Activated naive CD4-positive, alpha-beta T cell treated with anti-CD3 and anti-CD28 coated beads for 36 hours (primary cell): ENCODE results near the gene PARD3B. TPM values are rescaled to one million over a fixed set of nuclear protein-coding genes. Genes with fewer than 3 reads are reported as not detected.
"Not testable (repeated sequence)": the region's sequence is repeated elsewhere in the genome, so short reads cannot be mapped to it uniquely, and the experiment has no call there.

Source experiments
- CTCF ChIA-PET: fragments of 350-600 bp; sonication (Branson Sonifier 250); formaldehyde crosslinking; loops from one replicate; lab custom pipeline; 2021; ENCODE audit warnings: antibody characterized with exemption; lab: Charles Lee
- DNase-seq: peaks from one replicate; pipeline ENCODE4 v3.0.0-alpha.2; 2020
- H3K27ac Mint-ChIP-seq: one replicate; pipeline ENCODE4 v1.8.0; 2021; ENCODE audit warnings: mild to moderate bottlenecking, mixed read lengths
- H3K27me3 Mint-ChIP-seq: one replicate; pipeline ENCODE4 v1.8.0; 2021; ENCODE audit warnings: low read depth, mixed read lengths
- H3K36me3 Mint-ChIP-seq: one replicate; pipeline ENCODE4 v1.8.0; 2021; ENCODE audit warnings: low read depth, mixed read lengths
- H3K4me1 Mint-ChIP-seq: one replicate; pipeline ENCODE4 v1.8.0; 2021; ENCODE audit warnings: low read depth, mixed read lengths
- H3K4me3 Mint-ChIP-seq: one replicate; pipeline ENCODE4 v1.8.0; 2021; ENCODE audit warnings: mild to moderate bottlenecking, moderate library complexity, mixed read lengths
- H3K9me3 Mint-ChIP-seq: one replicate; pipeline ENCODE4 v1.8.0; 2021; ENCODE audit warnings: mixed read lengths
- intact Hi-C: fragments of 100-400 bp; cut with micrococcal nuclease; formaldehyde crosslinking; loops from one replicate; pipeline ENCODE4 v1.15.1; 2023
- total RNA-seq, 2 experiments: library from RNA; stranded (reverse); gene quantifications; one replicate each; pipeline ENCODE4 v1.2.3, GENCODE V29; 2021

Gene PARD3B
- total RNA-seq, 2 experiments from 2014 or later, result 0.15 to 0.43 TPM

DNA sequence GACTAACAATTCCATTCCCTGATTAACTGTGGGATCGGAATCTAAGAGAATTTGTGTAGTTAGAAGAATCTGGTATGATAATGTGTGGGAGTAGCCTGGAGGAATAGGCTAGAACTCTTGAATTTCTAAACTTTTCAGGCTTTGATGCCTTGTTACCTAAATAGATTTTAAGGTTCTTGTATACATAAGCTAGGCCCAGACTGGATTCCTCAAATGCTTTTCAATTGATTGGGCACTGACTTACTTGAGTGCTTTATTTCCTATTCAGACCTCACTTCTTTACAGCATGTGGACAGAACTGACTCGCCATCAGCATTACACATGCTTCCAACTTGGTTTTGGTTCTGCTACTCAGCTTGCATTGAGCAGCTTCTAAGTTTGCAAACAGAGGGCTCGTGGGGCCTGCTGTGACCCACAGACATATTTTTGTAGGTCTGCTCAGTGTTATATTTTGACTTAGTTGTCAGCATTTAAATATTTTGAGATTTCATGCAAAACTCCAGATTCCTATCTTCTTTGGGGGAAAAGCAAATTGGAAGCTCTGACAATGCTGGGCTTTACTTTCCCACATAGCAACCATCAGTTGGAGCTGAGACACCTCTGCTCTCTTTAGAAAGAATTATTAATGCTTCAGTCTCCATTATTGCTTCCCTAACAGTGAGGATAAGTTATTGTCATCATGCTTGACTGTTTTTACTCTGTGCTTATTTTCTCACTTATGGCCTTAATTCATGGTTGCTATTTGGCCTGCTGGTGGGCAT is 5.7 kb downstream of the PARD3B start:
- Mint-ChIP-seq H3K4me1 (peaks cover 3% of the 10 kb centered on the region), H3K4me3 (no peak overlapping the region), H3K36me3 (no peaks in the 10 kb centered on the region), H3K9me3 (no peaks in the 10 kb centered on the region), H3K27me3 (peaks cover 4% of the 10 kb centered on the region), H3K27ac (no peak overlapping the region)
- no peak for DNase-seq
- CTCF ChIA-PET, result no interaction called here
- intact Hi-C loops, result no loop called here

DNA sequence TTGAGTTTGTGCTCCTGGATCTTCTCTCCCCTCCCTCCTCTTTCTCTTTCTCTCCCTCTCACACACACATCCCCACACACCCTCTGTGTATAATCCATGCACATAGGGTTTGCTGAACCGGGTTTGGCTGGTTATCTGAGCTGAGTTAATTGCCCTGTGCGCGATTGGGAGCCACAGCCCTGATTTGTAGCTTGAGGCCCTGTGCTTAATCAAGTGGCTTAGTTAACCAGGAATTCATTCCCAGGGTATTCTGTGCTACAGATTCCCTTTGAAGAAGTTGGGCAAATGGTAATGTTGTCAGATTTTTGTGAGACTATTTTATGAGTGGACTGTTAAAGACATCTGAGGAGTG is 6.2 kb downstream of the PARD3B start:
- no peaks in the 10 kb centered on the region for H3K36me3 Mint-ChIP-seq
- H3K27ac Mint-ChIP-seq, result no peak overlapping the region
- intact Hi-C loops, result no loop called here
- CTCF ChIA-PET, result interaction anchor here (0.5 kb wide), 1 partner anchor 12 kb away, joined by 3 read pairs; no protein-coding TSS in a partner anchor
- H3K9me3 Mint-ChIP-seq, result no peaks in the 10 kb centered on the region
- no peaks in the 10 kb centered on the region for H3K4me1 Mint-ChIP-seq
- no peaks in the 10 kb centered on the region for H3K27me3 Mint-ChIP-seq
- no peak overlapping the region for H3K4me3 Mint-ChIP-seq
- DNase-seq, result no peak

- Mint-ChIP-seq H3K27ac (no peak overlapping the region), H3K4me1 (no peaks in the 10 kb centered on the region), H3K9me3 (peaks cover 6% of the 10 kb centered on the region), H3K4me3 (no peak overlapping the region), H3K27me3 (peaks cover 4% of the 10 kb centered on the region), H3K36me3 (no peaks in the 10 kb centered on the region)
- DNase-seq, result no peak
- CTCF ChIA-PET, result no interaction called here
- intact Hi-C loops, result no loop called here
Measured at GRCh38 chr2:204557604-204558003, 12.3 kb downstream of the PARD3B start.

DNA sequence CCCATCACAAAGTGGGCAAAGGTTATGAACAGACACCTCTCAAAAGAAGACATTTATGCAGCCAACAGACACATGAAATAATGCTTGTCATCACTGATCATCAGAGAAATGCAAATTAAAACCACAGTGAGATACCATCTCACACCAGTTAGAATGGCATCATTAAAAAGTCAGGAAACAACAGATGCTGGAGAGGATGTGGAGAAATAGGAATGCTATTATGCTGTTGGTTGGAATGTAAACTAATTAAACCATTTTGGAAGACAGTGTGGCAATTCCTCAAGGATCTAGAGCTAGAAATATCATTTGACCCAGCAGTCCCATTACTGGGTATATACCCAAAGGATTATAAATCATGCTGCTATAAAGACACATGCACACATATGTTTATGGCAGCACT is 14.1 kb downstream of the PARD3B start:
- H3K9me3 Mint-ChIP-seq, H3K36me3 Mint-ChIP-seq, DNase-seq, H3K27me3 Mint-ChIP-seq, H3K4me1 Mint-ChIP-seq, H3K4me3 Mint-ChIP-seq, CTCF ChIA-PET, H3K27ac Mint-ChIP-seq, intact Hi-C loops: not testable (repeated sequence)

- peaks cover 4% of the 10 kb centered on the region for H3K27me3 Mint-ChIP-seq
- peaks cover 6% of the 10 kb centered on the region for H3K9me3 Mint-ChIP-seq
- H3K4me1 Mint-ChIP-seq, result no peaks in the 10 kb centered on the region
- CTCF ChIA-PET, result no interaction called here
- no peaks in the 10 kb centered on the region for H3K36me3 Mint-ChIP-seq
- H3K27ac Mint-ChIP-seq, result no peak overlapping the region
- DNase-seq, result no peak
- no peak overlapping the region for H3K4me3 Mint-ChIP-seq
- intact Hi-C loops, result no loop called here
Measured at GRCh38 chr2:204560902-204561301, 15.6 kb downstream of the PARD3B start.

GRCh38 chr2:204561771-204562170 is 16.5 kb downstream of the PARD3B start:
- no peak for DNase-seq
- peaks cover 4% of the 10 kb centered on the region for H3K27me3 Mint-ChIP-seq
- H3K4me3 Mint-ChIP-seq, result no peak overlapping the region
- CTCF ChIA-PET, result no interaction called here
- H3K9me3 Mint-ChIP-seq, result peaks cover 6% of the 10 kb centered on the region
- H3K36me3 Mint-ChIP-seq, result no peaks in the 10 kb centered on the region
- H3K27ac Mint-ChIP-seq, result no peak overlapping the region
- H3K4me1 Mint-ChIP-seq, result no peaks in the 10 kb centered on the region
- intact Hi-C loops, result no loop called here

DNA sequence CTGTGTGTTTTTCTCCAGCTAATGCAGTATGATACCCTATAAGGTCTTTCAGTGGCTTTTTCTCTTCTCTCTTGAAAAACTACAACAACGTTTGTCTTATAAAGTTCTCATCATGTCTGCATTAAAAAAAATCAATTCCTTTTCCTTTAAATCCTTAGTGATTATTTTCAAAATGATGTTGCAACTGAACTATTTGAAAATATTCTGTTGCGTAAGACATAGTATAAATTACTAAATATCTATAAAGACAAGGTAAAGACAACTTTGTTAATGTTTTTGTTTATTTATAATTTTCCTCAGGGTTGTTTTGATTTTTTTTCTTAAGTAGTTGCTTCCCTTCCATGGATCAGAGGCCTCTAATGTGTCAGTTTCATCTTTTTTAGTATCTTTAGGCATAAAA is 21.2 kb downstream of the PARD3B start:
- CTCF ChIA-PET, result no interaction called here
- DNase-seq, result no peak
- no peaks in the 10 kb centered on the region for H3K9me3 Mint-ChIP-seq
- H3K4me1 Mint-ChIP-seq, result no peaks in the 10 kb centered on the region
- no peaks in the 10 kb centered on the region for H3K36me3 Mint-ChIP-seq
- H3K4me3 Mint-ChIP-seq, result no peak overlapping the region
- H3K27ac Mint-ChIP-seq, result no peak overlapping the region
- intact Hi-C loops, result no loop called here
- H3K27me3 Mint-ChIP-seq, result peaks cover 2% of the 10 kb centered on the region

- no peak for DNase-seq
- H3K36me3 Mint-ChIP-seq, result no peaks in the 10 kb centered on the region
- intact Hi-C loops, result no loop called here
- H3K4me3 Mint-ChIP-seq, result no peak overlapping the region
- CTCF ChIA-PET, result no interaction called here
- no peaks in the 10 kb centered on the region for H3K4me1 Mint-ChIP-seq
- H3K9me3 Mint-ChIP-seq, result no peaks in the 10 kb centered on the region
- peaks cover 2% of the 10 kb centered on the region for H3K27me3 Mint-ChIP-seq
- no peak overlapping the region for H3K27ac Mint-ChIP-seq
Measured at GRCh38 chr2:204570421-204570820, 25.1 kb downstream of the PARD3B start.

DNA sequence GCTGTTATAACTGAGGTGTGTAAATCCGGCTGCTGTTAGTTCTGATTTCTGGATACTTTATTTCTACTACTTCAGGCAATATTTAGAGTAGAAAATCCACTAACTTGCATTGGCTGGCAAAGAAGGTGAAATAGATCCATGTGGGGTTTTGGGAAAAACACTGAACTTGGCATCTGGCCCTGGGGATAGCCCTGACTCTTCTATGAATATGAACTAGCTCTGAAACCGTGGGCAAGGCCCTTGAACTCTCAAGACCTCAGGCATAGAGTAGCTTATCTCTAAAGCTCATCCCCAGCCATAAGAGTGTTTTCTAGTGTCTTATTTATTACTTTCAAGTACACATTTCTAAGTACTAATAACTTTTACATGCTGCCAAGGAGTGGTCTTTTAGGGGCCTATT is 25.8 kb downstream of the PARD3B start:
- DNase-seq, result no peak
- Mint-ChIP-seq H3K36me3 (no peaks in the 10 kb centered on the region), H3K27me3 (peaks cover 2% of the 10 kb centered on the region), H3K4me3 (no peak overlapping the region), H3K27ac (no peak overlapping the region), H3K4me1 (no peaks in the 10 kb centered on the region), H3K9me3 (no peaks in the 10 kb centered on the region)
- intact Hi-C loops, result no loop called here
- CTCF ChIA-PET, result no interaction called here

DNA sequence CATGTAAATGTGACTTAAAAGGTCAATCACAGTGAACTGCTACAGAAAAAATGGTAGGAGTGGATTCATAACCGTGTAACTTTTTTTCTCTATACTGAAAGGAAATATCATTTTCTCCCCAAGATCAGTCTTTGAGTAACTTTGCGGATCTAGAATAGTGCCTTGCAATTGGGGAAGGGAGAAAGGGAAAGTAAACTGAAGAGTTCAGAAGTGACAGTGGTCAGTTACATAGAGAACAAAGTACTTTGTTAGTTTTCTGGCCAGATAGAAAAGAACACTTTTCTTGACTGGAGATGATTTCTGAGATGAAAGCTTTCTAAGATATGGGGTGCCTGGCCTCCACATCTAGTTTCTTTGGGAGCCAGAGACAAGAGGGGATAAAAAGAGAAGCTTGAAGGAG is 26.6 kb downstream of the PARD3B start:
- H3K36me3 Mint-ChIP-seq, result no peaks in the 10 kb centered on the region
- CTCF ChIA-PET, result interaction anchor here (1.0 kb wide), 1 partner anchor 142 kb away, joined by 3 read pairs; no protein-coding TSS in a partner anchor

GRCh38 chr2:204573221-204573620 is 27.9 kb downstream of the PARD3B start:
- H3K4me1 Mint-ChIP-seq, result no peaks in the 10 kb centered on the region
- no peak overlapping the region for H3K4me3 Mint-ChIP-seq
- H3K9me3 Mint-ChIP-seq, result no peaks in the 10 kb centered on the region
- intact Hi-C loops, result no loop called here
- no peaks in the 10 kb centered on the region for H3K27me3 Mint-ChIP-seq
- CTCF ChIA-PET, result interaction anchor here (1.2 kb wide), 1 partner anchor 31 kb away, joined by 3 read pairs; no protein-coding TSS in a partner anchor
- no peak overlapping the region for H3K27ac Mint-ChIP-seq
- DNase-seq, result no peak
- H3K36me3 Mint-ChIP-seq, result no peaks in the 10 kb centered on the region

More for the DNA sequence above, 26.6 kb downstream of the PARD3B start:
- no peak overlapping the region for H3K4me3 Mint-ChIP-seq
- intact Hi-C loops, result no loop called here
- H3K27ac Mint-ChIP-seq, result no peak overlapping the region
- DNase-seq, result no peak
- H3K9me3 Mint-ChIP-seq, result no peaks in the 10 kb centered on the region
- H3K4me1 Mint-ChIP-seq, result no peaks in the 10 kb centered on the region
- H3K27me3 Mint-ChIP-seq, result peaks cover 2% of the 10 kb centered on the region

GRCh38 chr2:204574486-204574885 is 29.2 kb downstream of the PARD3B start:
- intact Hi-C loops, result no loop called here
- no peaks in the 10 kb centered on the region for H3K36me3 Mint-ChIP-seq
- CTCF ChIA-PET, result interaction anchor here (1.2 kb wide), 1 partner anchor 32 kb away, joined by 3 read pairs; no protein-coding TSS in a partner anchor
- H3K27ac Mint-ChIP-seq, result no peak overlapping the region
- H3K9me3 Mint-ChIP-seq, result no peaks in the 10 kb centered on the region
- H3K4me1 Mint-ChIP-seq, result no peaks in the 10 kb centered on the region
- no peak overlapping the region for H3K4me3 Mint-ChIP-seq
- no peak for DNase-seq
- no peaks in the 10 kb centered on the region for H3K27me3 Mint-ChIP-seq

DNA sequence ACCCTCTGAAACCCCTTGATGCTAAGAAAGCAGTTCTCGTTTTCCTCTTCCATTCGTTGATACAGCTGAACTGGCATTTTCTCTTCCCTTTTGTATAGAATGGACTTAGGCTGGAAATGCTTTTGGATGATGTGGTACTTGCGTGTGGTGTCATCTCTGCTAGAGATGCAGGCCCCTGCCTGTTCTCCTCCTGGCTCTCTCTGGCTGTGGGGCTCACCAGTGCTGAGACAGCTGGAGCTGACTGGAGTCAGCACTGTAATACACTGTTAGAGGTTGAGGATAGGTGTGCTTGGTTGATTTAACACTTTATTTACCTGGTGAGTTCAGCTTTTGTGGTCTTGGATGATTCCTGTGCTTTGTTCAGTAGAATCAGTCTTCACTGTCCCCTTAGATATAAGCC is 30.2 kb downstream of the PARD3B start:
- H3K9me3 Mint-ChIP-seq, result no peaks in the 10 kb centered on the region

More for the DNA sequence above, 30.2 kb downstream of the PARD3B start:
- Mint-ChIP-seq H3K36me3 (no peaks in the 10 kb centered on the region), H3K27ac (no peak overlapping the region), H3K4me3 (no peak overlapping the region), H3K4me1 (no peaks in the 10 kb centered on the region), H3K27me3 (peaks cover 3% of the 10 kb centered on the region)
- CTCF ChIA-PET, result interaction anchor here (0.5 kb wide), 1 partner anchor 212 kb away, joined by 4 read pairs; no protein-coding TSS in a partner anchor
- intact Hi-C loops, result no loop called here
- no peak for DNase-seq
